ENCODE measurements around the gene TDRD5. TPM values are rescaled to one million over a fixed set of nuclear protein-coding genes. Genes with fewer than 3 reads are reported as not detected.
A peak's percentile ranks its signal among the peaks of the same experiment; 100 is the strongest.

TDRD5 gene
- total and polyA plus RNA-seq, 5 donors from 2014 or later, result not detected

DNA sequence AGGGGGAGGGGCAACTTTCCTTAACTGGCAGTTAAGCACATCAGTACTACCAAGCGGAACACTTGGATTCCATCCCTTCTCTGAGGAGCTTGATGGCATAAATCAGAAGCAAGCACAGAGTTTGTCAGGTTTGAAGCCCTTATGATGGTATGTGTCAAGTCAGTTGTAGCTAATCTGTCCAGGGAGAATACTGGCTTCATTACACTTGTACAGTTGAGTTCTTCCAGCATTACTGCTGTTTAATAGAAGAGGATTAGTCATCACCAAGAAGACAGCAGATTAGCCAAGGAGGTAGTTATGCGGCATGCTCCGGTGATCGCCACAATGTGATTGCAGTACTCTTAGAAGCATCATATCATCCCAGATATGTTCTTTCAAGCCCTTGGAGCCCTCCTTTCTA lies 2.1 kb upstream of the TDRD5 start:
- no peaks in the 10 kb centered on the region for H3K36me3 ChIP-seq (ENCODE audit: control insufficient read depth, insufficient read depth, low read length)
- H3K27me3 Mint-ChIP-seq, result peaks cover 32% of the 10 kb centered on the region
- no peaks in the 10 kb centered on the region for H3K4me1 ChIP-seq (ENCODE audit: control insufficient read depth, insufficient read depth, low read length, poor library complexity, severe bottlenecking)
- no peak overlapping the region for H3K4me3 ChIP-seq (ENCODE audit: low read depth, low read length)
- no peak for DNase-seq
- H3K4me3 Mint-ChIP-seq, result no peak overlapping the region
- no peaks in the 10 kb centered on the region for H3K9me3 ChIP-seq (ENCODE audit: control insufficient read depth in 2 of 2, low read length in 2 of 2)
- H3K27ac Mint-ChIP-seq, result no peak overlapping the region
- H3K36me3 Mint-ChIP-seq, result no peaks in the 10 kb centered on the region
- H3K27me3 ChIP-seq (ENCODE audit: control insufficient read depth, insufficient read depth, low read length), result peaks cover 7% of the 10 kb centered on the region
- H3K27ac ChIP-seq (ENCODE audit: insufficient read depth, low read length, poor library complexity, severe bottlenecking), result no peak overlapping the region
- ATAC-seq (ENCODE audit: low read depth in 2 of 2), result no peak
- H3K4me1 Mint-ChIP-seq, result peaks cover 0 to 2% (median under 1%) of the 10 kb centered on the region in 4 donors
- H3K9me3 Mint-ChIP-seq, result peaks cover 0 to 6% (median 0%) of the 10 kb centered on the region in 7 donors

DNA sequence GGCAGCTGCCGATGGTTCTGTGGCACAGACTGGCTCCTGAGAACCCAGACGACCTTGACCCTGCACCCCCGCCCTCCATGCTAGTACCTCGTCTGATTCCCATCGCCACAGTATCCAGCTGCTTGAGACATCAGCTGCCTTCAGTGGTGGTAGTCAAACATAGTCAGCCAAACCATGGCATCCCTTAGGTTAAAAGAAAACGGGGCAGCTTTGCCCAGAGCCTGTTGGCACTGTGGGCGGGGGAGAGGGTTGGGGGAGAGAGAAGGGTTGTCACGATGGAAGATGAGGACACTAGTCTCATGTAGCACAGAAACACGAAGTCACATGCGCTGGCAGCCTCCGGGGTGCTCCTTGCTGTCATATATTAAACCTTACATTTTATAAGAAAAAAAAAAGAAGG lies 961 bp upstream of the TDRD5 start:
- peaks cover 0 to 2% (median under 1%) of the 10 kb centered on the region in 4 donors for H3K4me1 Mint-ChIP-seq
- DNase-seq, result no peak
- Histone ChIP-seq H3K4me3 (ENCODE audit: low read depth, low read length) (no peak overlapping the region), H3K36me3 (ENCODE audit: control insufficient read depth, insufficient read depth, low read length) (no peaks in the 10 kb centered on the region), H3K27ac (ENCODE audit: insufficient read depth, low read length, poor library complexity, severe bottlenecking) (no peak overlapping the region), H3K9me3 (ENCODE audit: control insufficient read depth in 2 of 2, low read length in 2 of 2) (no peaks in the 10 kb centered on the region), H3K27me3 (ENCODE audit: control insufficient read depth, insufficient read depth, low read length) (peaks cover 6% of the 10 kb centered on the region), H3K4me1 (ENCODE audit: control insufficient read depth, insufficient read depth, low read length, poor library complexity, severe bottlenecking) (no peaks in the 10 kb centered on the region)
- ATAC-seq (ENCODE audit: low read depth in 2 of 2), result no peak
- H3K4me3 Mint-ChIP-seq, result no peak overlapping the region
- H3K27me3 Mint-ChIP-seq, result peaks cover 22% of the 10 kb centered on the region
- H3K27ac Mint-ChIP-seq, result no peak overlapping the region
- peaks cover 0 to 3% (median 0%) of the 10 kb centered on the region in 7 donors for H3K9me3 Mint-ChIP-seq
- no peaks in the 10 kb centered on the region for H3K36me3 Mint-ChIP-seq

DNA sequence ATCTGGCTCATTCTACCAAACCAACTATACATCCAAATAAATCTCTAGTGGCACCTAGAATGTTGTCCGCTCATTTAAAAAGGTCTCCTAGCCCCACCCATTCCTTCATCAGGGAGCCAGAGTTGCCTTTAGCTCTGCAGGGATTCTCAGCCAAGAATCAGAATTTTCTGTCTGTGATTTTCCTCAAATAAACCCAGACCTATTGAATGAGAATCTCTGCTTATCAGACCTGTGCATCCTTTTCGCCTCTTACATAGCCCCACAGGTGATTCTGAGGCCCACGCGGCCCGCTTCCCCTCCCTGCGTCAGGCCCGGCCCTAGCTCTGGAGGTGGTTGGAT lies 410 bp upstream of the TDRD5 start:
- Mint-ChIP-seq H3K27me3 (peaks cover 18% of the 10 kb centered on the region), H3K36me3 (no peaks in the 10 kb centered on the region), H3K4me3 (no peak overlapping the region), H3K4me1 (peaks cover 0 to 2% (median 0%) of the 10 kb centered on the region in 4 donors), H3K27ac (no peak overlapping the region), H3K9me3 (peaks cover 0 to 3% (median 0%) of the 10 kb centered on the region in 7 donors)
- Histone ChIP-seq H3K36me3 (ENCODE audit: control insufficient read depth, insufficient read depth, low read length) (no peaks in the 10 kb centered on the region), H3K27ac (ENCODE audit: insufficient read depth, low read length, poor library complexity, severe bottlenecking) (no peak overlapping the region), H3K4me1 (ENCODE audit: control insufficient read depth, insufficient read depth, low read length, poor library complexity, severe bottlenecking) (no peaks in the 10 kb centered on the region), H3K27me3 (ENCODE audit: control insufficient read depth, insufficient read depth, low read length) (peaks cover 4% of the 10 kb centered on the region), H3K9me3 (ENCODE audit: control insufficient read depth in 2 of 2, low read length in 2 of 2) (no peaks in the 10 kb centered on the region), H3K4me3 (ENCODE audit: low read depth, low read length) (no peak overlapping the region)
- ATAC-seq (ENCODE audit: low read depth in 2 of 2), result no peak
- no peak for DNase-seq

DNA sequence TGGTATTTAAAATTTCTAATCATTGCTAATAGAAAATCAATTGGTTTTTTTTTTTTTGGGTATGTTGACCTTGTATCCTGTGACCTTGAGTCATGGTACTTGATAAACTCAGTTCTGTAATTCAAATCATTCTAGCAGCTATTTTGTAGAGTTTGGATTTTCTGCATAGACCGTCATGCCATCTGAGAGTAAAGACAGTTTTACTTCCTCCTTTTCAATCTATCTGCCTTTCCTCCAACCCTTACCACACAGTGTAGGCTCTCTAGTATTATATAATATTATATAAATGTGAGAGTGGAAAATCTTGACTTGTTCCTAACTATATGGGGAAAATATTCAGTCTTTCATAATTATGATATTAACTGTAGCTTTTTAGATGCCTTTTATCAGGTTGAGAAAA lies 7.0 kb downstream of the TDRD5 start:
- no peak for DNase-seq
- no peak overlapping the region for H3K27ac ChIP-seq (ENCODE audit: insufficient read depth, low read length, poor library complexity, severe bottlenecking)
- no peak overlapping the region for H3K27ac Mint-ChIP-seq
- no peaks in the 10 kb centered on the region for H3K4me1 ChIP-seq (ENCODE audit: control insufficient read depth, insufficient read depth, low read length, poor library complexity, severe bottlenecking)
- no peaks in the 10 kb centered on the region for H3K36me3 ChIP-seq (ENCODE audit: control insufficient read depth, insufficient read depth, low read length)
- no peak overlapping the region for H3K4me3 ChIP-seq (ENCODE audit: low read depth, low read length)
- ATAC-seq (ENCODE audit: low read depth in 2 of 2), result no peak
- no peaks in the 10 kb centered on the region for H3K4me1 Mint-ChIP-seq
- H3K4me3 Mint-ChIP-seq, result no peak overlapping the region
- no peaks in the 10 kb centered on the region for H3K9me3 ChIP-seq (ENCODE audit: control insufficient read depth in 2 of 2, low read length in 2 of 2)
- no peaks in the 10 kb centered on the region for H3K27me3 Mint-ChIP-seq
- no peaks in the 10 kb centered on the region for H3K36me3 Mint-ChIP-seq
- peaks cover 0 to 5% (median 1%) of the 10 kb centered on the region in 7 donors for H3K9me3 Mint-ChIP-seq
- H3K27me3 ChIP-seq (ENCODE audit: control insufficient read depth, insufficient read depth, low read length), result peaks cover 2% of the 10 kb centered on the region

DNA sequence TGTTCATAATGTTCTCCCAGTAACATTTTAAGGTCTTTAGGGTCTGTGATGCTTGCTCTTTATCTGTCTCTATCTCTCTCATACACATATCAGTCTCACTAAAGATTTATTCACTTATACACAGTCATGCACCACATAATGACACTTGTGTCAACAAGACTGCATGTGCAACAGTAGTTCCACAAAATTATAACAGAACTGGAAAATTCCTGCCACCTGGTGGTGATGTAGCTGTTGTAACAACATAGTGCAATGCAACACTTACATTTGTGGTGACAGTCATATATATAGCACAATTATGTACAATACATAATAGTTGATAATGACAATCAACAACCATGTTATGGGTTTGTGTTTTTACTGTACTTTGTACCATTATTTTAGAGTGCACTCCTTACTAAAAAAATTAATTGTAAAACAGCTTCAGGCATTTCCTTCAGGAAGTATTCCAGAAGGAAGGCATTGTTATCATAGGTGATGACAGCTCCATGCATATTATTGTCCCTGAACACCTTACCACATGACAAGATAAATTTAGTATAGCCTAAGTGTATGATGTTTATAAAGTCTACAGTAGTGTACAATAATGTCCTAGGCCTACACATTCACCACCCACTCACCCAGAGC lies 8.1 kb downstream of the TDRD5 start:
- no peaks in the 10 kb centered on the region for H3K4me1 ChIP-seq (ENCODE audit: control insufficient read depth, insufficient read depth, low read length, poor library complexity, severe bottlenecking)
- H3K36me3 Mint-ChIP-seq, result no peaks in the 10 kb centered on the region
- H3K4me3 Mint-ChIP-seq, result no peak overlapping the region
- no peaks in the 10 kb centered on the region for H3K4me1 Mint-ChIP-seq
- no peak for ATAC-seq (ENCODE audit: low read depth in 2 of 2)
- no peaks in the 10 kb centered on the region for H3K9me3 ChIP-seq (ENCODE audit: control insufficient read depth in 2 of 2, low read length in 2 of 2)
- H3K27ac ChIP-seq (ENCODE audit: insufficient read depth, low read length, poor library complexity, severe bottlenecking), result no peak overlapping the region
- H3K27ac Mint-ChIP-seq, result no peak overlapping the region
- DNase-seq, result peak in 1 of 3 donors; percentile 26
- no peaks in the 10 kb centered on the region for H3K36me3 ChIP-seq (ENCODE audit: control insufficient read depth, insufficient read depth, low read length)
- H3K9me3 Mint-ChIP-seq, result peaks cover 0 to 6% (median 3%) of the 10 kb centered on the region in 7 donors
- peaks cover 2% of the 10 kb centered on the region for H3K27me3 ChIP-seq (ENCODE audit: control insufficient read depth, insufficient read depth, low read length)
- H3K27me3 Mint-ChIP-seq, result no peaks in the 10 kb centered on the region
- H3K4me3 ChIP-seq (ENCODE audit: low read depth, low read length), result no peak overlapping the region

DNA sequence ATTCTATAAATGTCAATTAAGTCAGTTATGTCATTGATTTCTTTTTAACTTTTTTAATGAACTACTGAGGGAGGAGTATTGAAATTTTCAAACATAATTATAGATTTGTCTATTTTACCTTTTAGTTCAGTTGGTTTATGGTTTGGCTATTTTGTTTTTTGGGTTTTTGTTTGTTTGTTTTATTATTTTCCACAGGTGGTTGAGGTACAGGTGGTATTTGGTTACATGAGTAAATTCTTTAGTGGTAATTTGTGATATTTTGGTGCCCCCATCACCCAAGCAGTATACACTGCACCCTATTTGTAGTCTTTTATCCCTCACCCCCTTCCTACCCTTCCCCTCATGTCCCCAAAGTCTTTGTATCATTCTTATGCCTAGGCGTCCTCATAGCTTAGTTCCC lies 9.5 kb downstream of the TDRD5 start:
- peaks cover 5% of the 10 kb centered on the region for H3K27me3 ChIP-seq (ENCODE audit: control insufficient read depth, insufficient read depth, low read length)
- peaks cover 0 to 6% (median 4%) of the 10 kb centered on the region in 7 donors for H3K9me3 Mint-ChIP-seq
- no peaks in the 10 kb centered on the region for H3K36me3 Mint-ChIP-seq
- H3K4me1 Mint-ChIP-seq, result no peaks in the 10 kb centered on the region
- H3K9me3 ChIP-seq (ENCODE audit: control insufficient read depth in 2 of 2, low read length in 2 of 2), result no peaks in the 10 kb centered on the region
- H3K4me3 ChIP-seq (ENCODE audit: low read depth, low read length), result no peak overlapping the region
- DNase-seq (no peak), ATAC-seq (ENCODE audit: low read depth in 2 of 2) (no peak)
- no peak overlapping the region for H3K27ac Mint-ChIP-seq
- no peaks in the 10 kb centered on the region for H3K27me3 Mint-ChIP-seq
- no peak overlapping the region for H3K4me3 Mint-ChIP-seq
- no peaks in the 10 kb centered on the region for H3K36me3 ChIP-seq (ENCODE audit: control insufficient read depth, insufficient read depth, low read length)
- no peaks in the 10 kb centered on the region for H3K4me1 ChIP-seq (ENCODE audit: control insufficient read depth, insufficient read depth, low read length, poor library complexity, severe bottlenecking)
- H3K27ac ChIP-seq (ENCODE audit: insufficient read depth, low read length, poor library complexity, severe bottlenecking), result no peak overlapping the region

DNA sequence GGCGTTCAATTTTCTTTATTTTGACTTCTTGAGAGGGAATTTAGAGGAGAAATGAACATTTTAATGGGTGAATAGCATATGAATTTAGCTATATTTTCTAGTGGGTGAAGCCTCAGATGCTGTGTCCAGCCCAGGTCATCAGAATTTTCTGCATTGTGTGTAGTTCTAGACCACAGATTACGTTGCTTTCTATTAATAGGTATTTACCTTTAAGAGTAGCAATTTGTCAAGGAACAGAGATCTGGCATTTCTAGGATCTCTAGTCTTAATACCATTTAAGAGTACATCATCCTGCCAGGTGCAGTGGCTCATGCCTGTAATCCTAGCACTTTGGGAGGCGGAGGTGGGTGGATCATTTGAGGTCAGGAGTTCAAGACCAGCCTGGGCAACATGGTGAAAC lies 20.7 kb downstream of the TDRD5 start:
- Histone ChIP-seq H3K4me3 (ENCODE audit: low read depth, low read length) (no peak overlapping the region), H3K9me3 (ENCODE audit: control insufficient read depth in 2 of 2, low read length in 2 of 2) (no peaks in the 10 kb centered on the region), H3K36me3 (ENCODE audit: control insufficient read depth, insufficient read depth, low read length) (no peaks in the 10 kb centered on the region), H3K27ac (ENCODE audit: insufficient read depth, low read length, poor library complexity, severe bottlenecking) (no peak overlapping the region), H3K27me3 (ENCODE audit: control insufficient read depth, insufficient read depth, low read length) (peaks cover 10% of the 10 kb centered on the region), H3K4me1 (ENCODE audit: control insufficient read depth, insufficient read depth, low read length, poor library complexity, severe bottlenecking) (no peaks in the 10 kb centered on the region)
- Mint-ChIP-seq H3K4me3 (no peak overlapping the region), H3K27me3 (no peaks in the 10 kb centered on the region), H3K27ac (no peak overlapping the region), H3K9me3 (peaks cover 0 to 3% (median 0%) of the 10 kb centered on the region in 7 donors), H3K36me3 (no peaks in the 10 kb centered on the region), H3K4me1 (no peaks in the 10 kb centered on the region)
- DNase-seq (no peak), ATAC-seq (ENCODE audit: low read depth in 2 of 2) (no peak)

DNA sequence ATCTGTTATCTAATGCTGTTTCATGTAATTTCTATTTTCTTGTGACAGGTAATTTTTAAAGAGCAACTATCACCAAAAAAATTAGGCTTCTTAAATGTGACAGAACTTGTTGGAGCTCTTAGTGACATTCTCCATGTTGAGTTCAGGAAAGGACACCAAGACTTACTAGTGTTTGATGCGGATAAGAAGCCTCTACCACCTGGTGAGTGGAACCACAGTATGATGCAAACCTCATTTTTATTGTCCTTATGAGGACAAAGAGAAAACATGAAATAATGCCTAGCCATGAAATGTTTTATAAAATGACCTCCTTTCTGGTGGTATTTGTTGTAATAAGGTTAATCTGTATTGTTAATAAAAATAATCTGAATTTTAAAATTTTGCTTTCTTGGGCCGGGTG lies 39.1 kb downstream of the TDRD5 start:
- H3K36me3 Mint-ChIP-seq, result no peaks in the 10 kb centered on the region
- H3K9me3 Mint-ChIP-seq, result peaks cover 0 to 2% (median 0%) of the 10 kb centered on the region in 7 donors
- Histone ChIP-seq H3K4me3 (ENCODE audit: low read depth, low read length) (no peak overlapping the region), H3K27me3 (ENCODE audit: control insufficient read depth, insufficient read depth, low read length) (no peaks in the 10 kb centered on the region), H3K4me1 (ENCODE audit: control insufficient read depth, insufficient read depth, low read length, poor library complexity, severe bottlenecking) (no peaks in the 10 kb centered on the region), H3K9me3 (ENCODE audit: control insufficient read depth in 2 of 2, low read length in 2 of 2) (no peaks in the 10 kb centered on the region), H3K27ac (ENCODE audit: insufficient read depth, low read length, poor library complexity, severe bottlenecking) (no peak overlapping the region), H3K36me3 (ENCODE audit: control insufficient read depth, insufficient read depth, low read length) (no peaks in the 10 kb centered on the region)
- H3K4me1 Mint-ChIP-seq, result no peaks in the 10 kb centered on the region
- DNase-seq (no peak), ATAC-seq (ENCODE audit: low read depth in 2 of 2) (no peak)
- peaks cover 11% of the 10 kb centered on the region for H3K27me3 Mint-ChIP-seq
- no peak overlapping the region for H3K4me3 Mint-ChIP-seq
- H3K27ac Mint-ChIP-seq, result no peak overlapping the region
